ENCODE results near the gene DYSF.
"Not testable (repeated sequence)": the region's sequence is repeated elsewhere in the genome, so short reads cannot be mapped to it uniquely, and the experiment has no call there.

- TF ChIP-seq CTCF, POLR2A (IDR thresholded peaks at IDR 0.05): not testable (repeated sequence)
Observed at GRCh38 chr2:71416866-71417265, 36.5 kb upstream of the DYSF start.
